ENCODE data around the gene HEATR1. TPM values are rescaled to one million over a fixed set of nuclear protein-coding genes. Genes with fewer than 3 reads are reported as not detected.
A peak's percentile ranks its signal among the peaks of the same experiment; 100 is the strongest.

The HEATR1 gene
- polyA plus RNA-seq, 1 of the 3 experiments (the other 2 are of a cell fraction) = 10.6 TPM

GRCh38 chr1:236618507-236618906, 14.2 kb upstream of the HEATR1 start:
- Histone ChIP-seq H3K4me3 (ENCODE audit: low read depth in 2 of 2, low read length in 1 of 2) (no peak overlapping the region), H3K36me3 (replicated peaks in 1 of 2; ENCODE audit: control insufficient read depth in 1 of 2, insufficient read depth in 2 of 2, low read length in 1 of 2) (no peaks in the 10 kb centered on the region), H3K9me2 (no peaks in the 10 kb centered on the region), H3K4me2 (no peak overlapping the region), H3F3A (replicated peaks; ENCODE audit: insufficient read depth) (no peaks in the 10 kb centered on the region), H3K27ac (ENCODE audit: low read depth in 2 of 2, low read length in 1 of 2) (no peak overlapping the region), H2AFZ (ENCODE audit: low read depth) (0 out of 2 replicates have a peak overlapping the region, but pooled peaks have one; percentile 24), H3K9ac (no peak overlapping the region), H3K27me3 (ENCODE audit: insufficient read depth) (no peaks in the 10 kb centered on the region; the same call in 1 of the 2 replicates), H3K4me1 (ENCODE audit: control insufficient read depth in 1 of 2, insufficient read depth in 2 of 2, low read depth in 1 of 2, low read length in 1 of 2) (no peaks in the 10 kb centered on the region), H4K20me1 (ENCODE audit: insufficient read depth) (no peaks in the 10 kb centered on the region), H3K9me3 (no peaks in the 10 kb centered on the region), H3K79me2 (ENCODE audit: insufficient read depth) (no peaks in the 10 kb centered on the region)
- ChIA-PET POLR2A (no interaction called here), CTCF (interaction anchor here (1.0 kb wide), 1 partner anchor 9 kb away, joined by 4 read pairs; no protein-coding TSS in a partner anchor)
- WGBS (ENCODE audit: low lambda C conversion rate) = 62% methylated on average over 5 of the region's 5 CpGs
- DNase-seq = no peak
- TF ChIP-seq, protein P1, sequence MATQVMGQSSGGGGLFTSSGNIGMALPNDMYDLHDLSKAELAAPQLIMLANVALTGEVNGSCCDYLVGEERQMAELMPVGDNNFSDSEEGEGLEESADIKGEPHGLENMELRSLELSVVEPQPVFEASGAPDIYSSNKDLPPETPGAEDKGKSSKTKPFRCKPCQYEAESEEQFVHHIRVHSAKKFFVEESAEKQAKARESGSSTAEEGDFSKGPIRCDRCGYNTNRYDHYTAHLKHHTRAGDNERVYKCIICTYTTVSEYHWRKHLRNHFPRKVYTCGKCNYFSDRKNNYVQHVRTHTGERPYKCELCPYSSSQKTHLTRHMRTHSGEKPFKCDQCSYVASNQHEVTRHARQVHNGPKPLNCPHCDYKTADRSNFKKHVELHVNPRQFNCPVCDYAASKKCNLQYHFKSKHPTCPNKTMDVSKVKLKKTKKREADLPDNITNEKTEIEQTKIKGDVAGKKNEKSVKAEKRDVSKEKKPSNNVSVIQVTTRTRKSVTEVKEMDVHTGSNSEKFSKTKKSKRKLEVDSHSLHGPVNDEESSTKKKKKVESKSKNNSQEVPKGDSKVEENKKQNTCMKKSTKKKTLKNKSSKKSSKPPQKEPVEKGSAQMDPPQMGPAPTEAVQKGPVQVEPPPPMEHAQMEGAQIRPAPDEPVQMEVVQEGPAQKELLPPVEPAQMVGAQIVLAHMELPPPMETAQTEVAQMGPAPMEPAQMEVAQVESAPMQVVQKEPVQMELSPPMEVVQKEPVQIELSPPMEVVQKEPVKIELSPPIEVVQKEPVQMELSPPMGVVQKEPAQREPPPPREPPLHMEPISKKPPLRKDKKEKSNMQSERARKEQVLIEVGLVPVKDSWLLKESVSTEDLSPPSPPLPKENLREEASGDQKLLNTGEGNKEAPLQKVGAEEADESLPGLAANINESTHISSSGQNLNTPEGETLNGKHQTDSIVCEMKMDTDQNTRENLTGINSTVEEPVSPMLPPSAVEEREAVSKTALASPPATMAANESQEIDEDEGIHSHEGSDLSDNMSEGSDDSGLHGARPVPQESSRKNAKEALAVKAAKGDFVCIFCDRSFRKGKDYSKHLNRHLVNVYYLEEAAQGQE (IDR thresholded peaks at IDR 0.05; ENCODE audit: low read depth, low read length) = no peak
- TF ChIP-seq TEAD4 (IDR thresholded peaks at IDR 0.05; ENCODE audit: borderline replicate concordance, insufficient read depth) = no peak
- TF ChIP-seq YY1 (IDR thresholded peaks at IDR 0.05; ENCODE audit: low read depth) = no peak
- no peak for TF ChIP-seq PBX3 (IDR thresholded peaks at IDR 0.05)
- TF ChIP-seq, protein P2, sequence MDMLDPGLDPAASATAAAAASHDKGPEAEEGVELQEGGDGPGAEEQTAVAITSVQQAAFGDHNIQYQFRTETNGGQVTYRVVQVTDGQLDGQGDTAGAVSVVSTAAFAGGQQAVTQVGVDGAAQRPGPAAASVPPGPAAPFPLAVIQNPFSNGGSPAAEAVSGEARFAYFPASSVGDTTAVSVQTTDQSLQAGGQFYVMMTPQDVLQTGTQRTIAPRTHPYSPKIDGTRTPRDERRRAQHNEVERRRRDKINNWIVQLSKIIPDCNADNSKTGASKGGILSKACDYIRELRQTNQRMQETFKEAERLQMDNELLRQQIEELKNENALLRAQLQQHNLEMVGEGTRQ (IDR thresholded peaks at IDR 0.05; ENCODE audit: borderline replicate concordance, low read depth, low read length) = no peak
- TF ChIP-seq SIN3A (IDR thresholded peaks at IDR 0.05; ENCODE audit: borderline replicate concordance, low read depth, low read length) = no peak
- no peak for TF ChIP-seq POLR2AphosphoS5 (IDR thresholded peaks at IDR 0.05; ENCODE audit: low read depth, low read length)
- TF ChIP-seq TCF12 (IDR thresholded peaks at IDR 0.05) = no peak
- no peak for TF ChIP-seq RCOR1 (IDR thresholded peaks at IDR 0.05; ENCODE audit: low read length)
- TF ChIP-seq JUND (IDR thresholded peaks at IDR 0.05) = no peak
- TF ChIP-seq SMC3 (IDR thresholded peaks at IDR 0.05; ENCODE audit: low read depth, low read length) = no peak
- no peak for TF ChIP-seq MAX (IDR thresholded peaks at IDR 0.05; ENCODE audit: low read depth)
- TF ChIP-seq ZBTB33 (IDR thresholded peaks at IDR 0.05; ENCODE audit: borderline replicate concordance, low read depth) = no peak
